ENCODE measurements around the gene ARL15. TPM values are rescaled to one million over a fixed set of nuclear protein-coding genes. Genes with fewer than 3 reads are reported as not detected.
A peak's percentile ranks its signal among the peaks of the same experiment; 100 is the strongest.

Gene ARL15
- polyA plus RNA-seq, 1 of the 3 experiments (the other 2 are of a cell fraction): 6.4 TPM

GRCh38 chr5:54013556-54014194 is 296.7 kb downstream of the ARL15 start:
- Histone ChIP-seq H3K79me2 (ENCODE audit: insufficient read depth) (no peaks in the 10 kb centered on the region), H3K4me3 (ENCODE audit: low read depth in 2 of 2, low read length in 1 of 2) (no peak overlapping the region), H3K9me2 (no peaks in the 10 kb centered on the region), H3K9me3 (no peaks in the 10 kb centered on the region), H3K9ac (no peak overlapping the region), H3F3A (replicated peaks; ENCODE audit: insufficient read depth) (no peaks in the 10 kb centered on the region), H4K20me1 (ENCODE audit: insufficient read depth) (no peaks in the 10 kb centered on the region), H3K36me3 (replicated peaks in 1 of 2; ENCODE audit: control insufficient read depth in 1 of 2, insufficient read depth in 2 of 2, low read length in 1 of 2) (peaks cover 0 to 13% of the 10 kb centered on the region in 2 experiments), H3K4me2 (no peak overlapping the region), H2AFZ (ENCODE audit: low read depth) (no peak overlapping the region), H3K27ac (ENCODE audit: low read depth in 2 of 2, low read length in 1 of 2) (no peak overlapping the region), H3K4me1 (ENCODE audit: control insufficient read depth in 1 of 2, insufficient read depth in 2 of 2, low read depth in 1 of 2, low read length in 1 of 2) (peaks cover 0 to 1% of the 10 kb centered on the region in 2 experiments; a peak in 1 of 4 replicates), H3K27me3 (ENCODE audit: insufficient read depth) (no peaks in the 10 kb centered on the region)
- DNase-seq: no peak
- TF ChIP-seq RXRA (IDR thresholded peaks at IDR 0.05; ENCODE audit: borderline replicate concordance, low read depth) (no peak), TCF12 (IDR thresholded peaks at IDR 0.05) (no peak), RFX5 (IDR thresholded peaks at IDR 0.05; ENCODE audit: low read length) (no peak), FOSL2 (IDR thresholded peaks at IDR 0.05; ENCODE audit: borderline replicate concordance, low read depth) (peak; percentile 26; the same call in 1 of the 2 replicates), JUND (IDR thresholded peaks at IDR 0.05) (0 out of 2 replicates have a peak, but pooled peaks have one; percentile 10), MXI1 (IDR thresholded peaks at IDR 0.05; ENCODE audit: low read depth, low read length) (no peak), EP300 (IDR thresholded peaks at IDR 0.05; ENCODE audit: borderline replicate concordance in 1 of 2, low read depth in 1 of 2, low read length in 1 of 2) (no peak)
- TF ChIP-seq, protein P1, sequence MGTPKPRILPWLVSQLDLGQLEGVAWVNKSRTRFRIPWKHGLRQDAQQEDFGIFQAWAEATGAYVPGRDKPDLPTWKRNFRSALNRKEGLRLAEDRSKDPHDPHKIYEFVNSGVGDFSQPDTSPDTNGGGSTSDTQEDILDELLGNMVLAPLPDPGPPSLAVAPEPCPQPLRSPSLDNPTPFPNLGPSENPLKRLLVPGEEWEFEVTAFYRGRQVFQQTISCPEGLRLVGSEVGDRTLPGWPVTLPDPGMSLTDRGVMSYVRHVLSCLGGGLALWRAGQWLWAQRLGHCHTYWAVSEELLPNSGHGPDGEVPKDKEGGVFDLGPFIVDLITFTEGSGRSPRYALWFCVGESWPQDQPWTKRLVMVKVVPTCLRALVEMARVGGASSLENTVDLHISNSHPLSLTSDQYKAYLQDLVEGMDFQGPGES (IDR thresholded peaks at IDR 0.05; ENCODE audit: low read depth, low read length): no peak
- ChIA-PET POLR2A (no interaction called here), CTCF (no interaction called here)

DNA sequence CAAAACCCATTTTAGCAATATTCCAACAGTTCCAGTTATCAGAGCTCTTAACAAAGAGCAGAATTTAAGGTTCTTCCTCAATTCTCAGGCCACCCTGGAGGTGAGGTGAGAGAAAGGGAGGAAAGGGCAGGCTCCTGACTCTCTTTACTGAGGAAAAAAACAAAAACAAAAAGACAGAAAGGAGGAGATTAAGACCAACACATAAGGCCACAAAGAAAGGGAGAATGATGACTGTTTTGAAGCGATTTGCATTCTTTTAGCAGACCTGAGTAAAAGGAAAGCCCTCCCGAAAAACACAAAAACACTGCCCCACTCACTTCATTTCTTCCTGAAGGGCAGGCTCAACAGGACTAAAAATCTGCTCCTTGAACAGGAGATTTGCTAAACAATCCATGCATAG is 300.5 kb downstream of the ARL15 start:
- ChIA-PET POLR2A (no interaction called here), CTCF (no interaction called here)
- TF ChIP-seq NFIC (IDR thresholded peaks at IDR 0.05; ENCODE audit: borderline replicate concordance) (no peak), EP300 (IDR thresholded peaks at IDR 0.05; ENCODE audit: borderline replicate concordance in 1 of 2, low read depth in 1 of 2, low read length in 1 of 2) (no peak), FOXM1 (IDR thresholded peaks at IDR 0.05; ENCODE audit: low read depth) (no peak), RCOR1 (IDR thresholded peaks at IDR 0.05; ENCODE audit: low read length) (no peak), GATA2 (CRISPR knock-in tag; IDR thresholded peaks at IDR 0.05) (no peak)
- H3K4me2 ChIP-seq: no peak overlapping the region
- no peaks in the 10 kb centered on the region for H3K79me2 ChIP-seq (ENCODE audit: insufficient read depth)
- no peak overlapping the region for H2AFZ ChIP-seq (ENCODE audit: low read depth)
- H3K4me3 ChIP-seq (ENCODE audit: low read depth in 2 of 2, low read length in 1 of 2): no peak overlapping the region
- no peaks in the 10 kb centered on the region for H3K9me3 ChIP-seq
- H3K9ac ChIP-seq: no peak overlapping the region
- no peaks in the 10 kb centered on the region for H4K20me1 ChIP-seq (ENCODE audit: insufficient read depth)
- no peak overlapping the region for H3K27ac ChIP-seq (ENCODE audit: low read depth in 2 of 2, low read length in 1 of 2)
- 89% methylated on average over 2 of the region's 2 CpGs for WGBS (ENCODE audit: low lambda C conversion rate)
- no peak for DNase-seq
- H3K4me1 ChIP-seq (ENCODE audit: control insufficient read depth in 1 of 2, insufficient read depth in 2 of 2, low read depth in 1 of 2, low read length in 1 of 2): peaks cover 0 to 6% of the 10 kb centered on the region in 2 experiments; a peak in 1 of 4 replicates
- H3F3A ChIP-seq (replicated peaks; ENCODE audit: insufficient read depth): no peaks in the 10 kb centered on the region
- H3K27me3 ChIP-seq (ENCODE audit: insufficient read depth): no peaks in the 10 kb centered on the region
- peaks cover 0 to 10% of the 10 kb centered on the region in 2 experiments for H3K36me3 ChIP-seq (replicated peaks in 1 of 2; ENCODE audit: control insufficient read depth in 1 of 2, insufficient read depth in 2 of 2, low read length in 1 of 2)
- no peaks in the 10 kb centered on the region for H3K9me2 ChIP-seq

Data from SK-N-SH (cell line).